Measurements from ENCODE around the gene ANKRD18A. TPM values are rescaled to one million over a fixed set of nuclear protein-coding genes. Genes with fewer than 3 reads are reported as not detected.

The ANKRD18A gene
- total and polyA plus RNA-seq, 2 of the 13 experiments (the other 11 are each of a cell fraction or from before 2014, with no cell fraction given) = 5.9 to 7.6 TPM

- TF ChIP-seq HNF1A (IDR thresholded peaks at IDR 0.05; ENCODE audit: low read depth) = no peak
- peak; percentile 43; the same call in 1 of the 2 replicates for TF ChIP-seq HNF1A (CRISPR knock-in tag; IDR thresholded peaks at IDR 0.05; ENCODE audit: borderline replicate concordance)
- no peak for TF ChIP-seq ZNF652 (CRISPR knock-in tag; IDR thresholded peaks at IDR 0.05; ENCODE audit: borderline replicate concordance, low read depth)
- peak; percentile 89 for TF ChIP-seq KDM2A (CRISPR knock-in tag; IDR thresholded peaks at IDR 0.05; ENCODE audit: borderline replicate concordance, low read depth)
- TF ChIP-seq KLF9 (CRISPR knock-in tag; IDR thresholded peaks at IDR 0.05; ENCODE audit: low read depth) = no peak
- TF ChIP-seq ZNF740 (CRISPR knock-in tag; IDR thresholded peaks at IDR 0.05) = no peak
- TF ChIP-seq ZNF282 (IDR thresholded peaks at IDR 0.05; ENCODE audit: partially characterized antibody) = no peak
- TF ChIP-seq KIAA2018 (CRISPR knock-in tag; IDR thresholded peaks at IDR 0.05; ENCODE audit: borderline replicate concordance) = no peak
- no peak for TF ChIP-seq NFATC3 (CRISPR knock-in tag; IDR thresholded peaks at IDR 0.05)
- peak; percentile 36; the same call in 1 of the 2 replicates for TF ChIP-seq RXRB (CRISPR knock-in tag; IDR thresholded peaks at IDR 0.05; ENCODE audit: borderline replicate concordance)
- no peak for TF ChIP-seq ZBTB1 (CRISPR knock-in tag; IDR thresholded peaks at IDR 0.05; ENCODE audit: borderline replicate concordance)
- peak; percentile 47 for TF ChIP-seq GMEB1 (CRISPR knock-in tag; IDR thresholded peaks at IDR 0.05; ENCODE audit: borderline replicate concordance)
- TF ChIP-seq ZNF367 (CRISPR knock-in tag; IDR thresholded peaks at IDR 0.05; ENCODE audit: borderline replicate concordance) = no peak
Measured at GRCh38 chr9:38620483-38621433, at the start of gene ANKRD18A (continued).
